Loucy (cell line): ENCODE results near the gene RNF223.
"Not testable (repeated sequence)": the region's sequence is repeated elsewhere in the genome, so short reads cannot be mapped to it uniquely, and the experiment has no call there.

ENCODE experiments used
- H2AFZ ChIP-seq: fragments of 200-600 bp; sonication (generic); 2 replicates; pipeline ENCODE4 v1.6.0; 2016; ENCODE audit warnings: antibody characterized with exemption, mild to moderate bottlenecking, low read length, moderate library complexity
- H3F3A ChIP-seq: fragments of 200-600 bp; 2 replicates; pipeline ENCODE4 v1.6.0; 2016; ENCODE audit warnings: antibody characterized with exemption, low read depth, mild to moderate bottlenecking
- H3K27me3 ChIP-seq: fragments of 200-600 bp; sonication (generic); 2 replicates; pipeline ENCODE4 v1.6.1; 2014; ENCODE audit warnings: low read length, mild to moderate bottlenecking; ENCODE audit not compliant: insufficient read depth, poor library complexity, severe bottlenecking
- H3K36me3 ChIP-seq: fragments of 200-600 bp; sonication (generic); 2 replicates; pipeline ENCODE4 v1.6.1; 2016; ENCODE audit warnings: low read length; ENCODE audit not compliant: insufficient read depth
- H3K4me1 ChIP-seq: fragments of 200-600 bp; sonication (generic); 2 replicates; pipeline ENCODE4 v1.5.1; 2014; ENCODE audit warnings: low read length, mild to moderate bottlenecking; ENCODE audit not compliant: insufficient read depth, poor library complexity, severe bottlenecking
- H3K4me2 ChIP-seq: fragments of 200-600 bp; sonication (generic); 2 replicates; pipeline ENCODE4 v1.6.0; 2014; ENCODE audit warnings: antibody characterized with exemption, low read length, low read depth, mild to moderate bottlenecking; ENCODE audit not compliant: poor library complexity, severe bottlenecking
- H3K4me3 ChIP-seq: fragments of 200-600 bp; sonication (generic); 2 replicates; pipeline ENCODE4 v1.5.1; 2014; ENCODE audit warnings: low read length, mild to moderate bottlenecking, mixed read lengths; ENCODE audit not compliant: poor library complexity, severe bottlenecking
- H3K79me2 ChIP-seq: fragments of 200-600 bp; sonication (generic); 2 replicates; pipeline ENCODE4 v1.6.1; 2014; ENCODE audit warnings: low read length; ENCODE audit not compliant: insufficient read depth
- H3K9ac ChIP-seq: fragments of 200-600 bp; sonication (generic); 2 replicates; pipeline ENCODE4 v1.6.0; 2014; ENCODE audit warnings: mild to moderate bottlenecking, low read depth, low read length, moderate library complexity; ENCODE audit not compliant: poor library complexity, severe bottlenecking
- H3K9me2 ChIP-seq: fragments of 200-600 bp; sonication (generic); replicated peaks from 2 replicates; pipeline ENCODE4 v1.6.1; 2016; ENCODE audit warnings: low read depth, low read length, mixed read lengths
- H3K9me3 ChIP-seq: fragments of 200-600 bp; sonication (generic); 2 replicates; pipeline ENCODE4 v1.6.1; 2014; ENCODE audit warnings: mild to moderate bottlenecking, antibody characterized with exemption, low read length, low read depth; ENCODE audit not compliant: insufficient read depth
- H4K20me1 ChIP-seq: fragments of 200-600 bp; sonication (generic); 2 replicates; pipeline ENCODE4 v1.6.0; 2014; ENCODE audit warnings: antibody characterized with exemption, low read length, mild to moderate bottlenecking; ENCODE audit not compliant: insufficient read depth, poor library complexity, severe bottlenecking
- EZH2phosphoT487 ChIP-seq: fragments of 200-600 bp; IDR thresholded peaks from 2 replicates; pipeline ENCODE4 v1.6.1; 2018; ENCODE audit warnings: antibody characterized with exemption, mild to moderate bottlenecking, moderate library complexity, borderline replicate concordance
- TF ChIP-seq, protein P1 (sequence below): fragments of 200-600 bp; sonication (generic); conservative IDR thresholded peaks from 2 replicates; pipeline ENCODE4 v1.5.1; 2014; ENCODE audit warnings: mild to moderate bottlenecking, antibody characterized with exemption, low read length

RNF223 gene

DNA sequence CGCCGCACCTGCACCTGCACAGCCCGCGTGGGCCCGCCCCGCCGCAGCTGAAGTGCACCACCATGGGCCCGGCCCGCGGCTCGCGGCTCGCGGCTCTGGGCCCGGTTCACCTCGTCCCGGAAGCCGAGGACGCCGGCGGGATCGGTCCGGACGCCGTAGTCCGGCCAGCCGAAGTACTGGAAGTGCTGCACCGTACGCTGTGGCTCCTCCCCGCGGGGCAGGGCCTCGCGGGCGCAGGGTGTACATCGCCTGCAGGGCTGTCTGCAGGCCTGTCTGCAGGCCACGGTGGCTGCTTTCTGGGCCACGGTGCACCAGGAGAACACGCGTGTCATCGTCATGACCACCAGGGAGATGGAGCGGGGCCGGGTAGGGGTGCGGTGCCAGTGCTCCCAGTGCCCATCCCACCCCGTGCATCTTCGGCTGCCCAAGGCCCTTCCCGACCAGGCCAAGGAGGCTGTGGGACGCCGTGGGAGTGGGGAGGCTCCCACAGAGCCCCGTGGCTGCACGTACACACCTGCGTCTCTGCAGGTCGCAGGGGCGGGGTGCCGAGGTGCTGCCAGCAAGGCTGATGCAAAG, 6.7 kb downstream of the RNF223 start:
- H3K27me3 ChIP-seq = no peaks in the 10 kb centered on the region
- peaks cover 3% of the 10 kb centered on the region for H3K4me1 ChIP-seq
- H3K4me3 ChIP-seq = no peak overlapping the region

DNA sequence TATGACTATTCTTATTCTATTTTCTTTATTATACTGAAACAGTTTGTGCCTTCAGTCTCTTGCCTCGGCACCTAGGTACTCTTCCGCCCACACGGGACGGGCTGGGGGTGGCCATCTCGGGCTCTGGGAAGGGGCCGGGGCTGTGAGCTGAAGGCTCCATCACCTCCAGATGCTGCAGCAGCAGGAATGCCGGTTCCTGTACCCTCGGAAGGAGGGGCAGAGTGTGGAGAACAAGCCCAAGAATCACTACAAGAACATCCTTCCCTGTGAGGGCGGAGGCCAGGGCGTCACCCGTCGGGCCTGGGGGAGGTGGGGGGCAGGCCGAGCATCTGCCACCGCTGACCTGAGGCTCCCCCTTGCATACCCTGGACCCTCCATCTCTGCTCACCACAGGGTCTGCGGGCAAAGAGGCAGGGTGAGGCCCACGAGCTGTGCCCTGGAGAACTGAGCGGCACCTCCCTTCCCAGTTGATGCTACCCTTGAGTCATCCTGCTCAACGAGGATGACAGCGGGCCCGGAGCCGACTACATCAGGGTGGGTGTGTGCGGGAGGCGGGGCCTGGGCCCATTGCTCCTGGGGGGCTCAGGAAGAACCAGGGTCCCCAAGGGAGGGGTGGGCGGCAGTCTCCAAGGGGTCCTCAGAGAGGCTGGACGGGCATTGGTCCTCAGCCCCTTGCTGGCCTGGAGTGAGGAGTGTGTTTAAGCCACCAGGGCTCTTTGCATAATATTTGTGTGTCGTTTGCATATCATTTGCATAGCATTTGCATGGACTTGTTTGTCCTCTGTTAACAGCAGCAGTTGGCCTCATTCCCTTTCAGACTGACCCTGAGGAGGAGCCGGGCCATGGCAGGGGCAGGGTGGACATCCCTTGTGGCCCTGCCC, 7.5 kb downstream of the RNF223 start:
- no peaks in the 10 kb centered on the region for H3K9me3 ChIP-seq
- H3K36me3 ChIP-seq = no peaks in the 10 kb centered on the region
- no peaks in the 10 kb centered on the region for H3K79me2 ChIP-seq
- H3K4me1 ChIP-seq = peaks cover 3% of the 10 kb centered on the region
- no peak overlapping the region for H2AFZ ChIP-seq
- H3K4me3 ChIP-seq = no peak overlapping the region
- H3F3A ChIP-seq = no peaks in the 10 kb centered on the region
- no peak overlapping the region for H3K4me2 ChIP-seq
- no peaks in the 10 kb centered on the region for H4K20me1 ChIP-seq
- no peaks in the 10 kb centered on the region for H3K9me2 ChIP-seq
- TF ChIP-seq EZH2phosphoT487 = no peak
- TF ChIP-seq, protein P1, sequence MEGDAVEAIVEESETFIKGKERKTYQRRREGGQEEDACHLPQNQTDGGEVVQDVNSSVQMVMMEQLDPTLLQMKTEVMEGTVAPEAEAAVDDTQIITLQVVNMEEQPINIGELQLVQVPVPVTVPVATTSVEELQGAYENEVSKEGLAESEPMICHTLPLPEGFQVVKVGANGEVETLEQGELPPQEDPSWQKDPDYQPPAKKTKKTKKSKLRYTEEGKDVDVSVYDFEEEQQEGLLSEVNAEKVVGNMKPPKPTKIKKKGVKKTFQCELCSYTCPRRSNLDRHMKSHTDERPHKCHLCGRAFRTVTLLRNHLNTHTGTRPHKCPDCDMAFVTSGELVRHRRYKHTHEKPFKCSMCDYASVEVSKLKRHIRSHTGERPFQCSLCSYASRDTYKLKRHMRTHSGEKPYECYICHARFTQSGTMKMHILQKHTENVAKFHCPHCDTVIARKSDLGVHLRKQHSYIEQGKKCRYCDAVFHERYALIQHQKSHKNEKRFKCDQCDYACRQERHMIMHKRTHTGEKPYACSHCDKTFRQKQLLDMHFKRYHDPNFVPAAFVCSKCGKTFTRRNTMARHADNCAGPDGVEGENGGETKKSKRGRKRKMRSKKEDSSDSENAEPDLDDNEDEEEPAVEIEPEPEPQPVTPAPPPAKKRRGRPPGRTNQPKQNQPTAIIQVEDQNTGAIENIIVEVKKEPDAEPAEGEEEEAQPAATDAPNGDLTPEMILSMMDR = no peak
- no peak overlapping the region for H3K9ac ChIP-seq
- no peaks in the 10 kb centered on the region for H3K27me3 ChIP-seq

More for the DNA sequence above, 6.7 kb downstream of the RNF223 start:
- no peaks in the 10 kb centered on the region for H3F3A ChIP-seq
- H2AFZ ChIP-seq = no peak overlapping the region
- no peak overlapping the region for H3K9ac ChIP-seq
- H3K9me2 ChIP-seq = no peaks in the 10 kb centered on the region
- no peak overlapping the region for H3K4me2 ChIP-seq
- H4K20me1 ChIP-seq = no peaks in the 10 kb centered on the region
- no peak for TF ChIP-seq EZH2phosphoT487
- TF ChIP-seq, protein P1 = no peak
- H3K36me3 ChIP-seq = no peaks in the 10 kb centered on the region
- no peaks in the 10 kb centered on the region for H3K9me3 ChIP-seq
- no peaks in the 10 kb centered on the region for H3K79me2 ChIP-seq

DNA sequence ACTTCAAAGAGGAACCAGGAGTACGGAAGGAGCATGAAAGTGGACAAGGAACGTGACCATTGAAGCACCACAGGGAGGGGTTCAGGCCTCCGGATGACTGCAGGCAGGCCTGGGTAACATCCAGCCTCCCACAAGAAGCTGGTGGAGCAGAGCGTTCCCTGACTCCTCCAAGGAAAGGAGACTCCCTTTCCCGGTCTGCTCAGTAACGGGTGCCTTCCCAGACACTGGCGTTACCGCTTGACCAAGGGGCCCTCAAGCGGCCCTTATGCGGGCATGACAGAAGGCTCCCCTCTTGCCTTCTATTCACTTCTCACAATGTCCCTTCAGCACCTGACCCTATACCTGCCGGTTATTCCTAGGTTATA, 8.2 kb downstream of the RNF223 start:
- not testable (repeated sequence) for H3K9me3 ChIP-seq, H3K4me3 ChIP-seq, H3F3A ChIP-seq, H3K4me1 ChIP-seq, H3K36me3 ChIP-seq, H3K79me2 ChIP-seq, H3K4me2 ChIP-seq, H3K9me2 ChIP-seq, H2AFZ ChIP-seq, H3K9ac ChIP-seq, H3K27me3 ChIP-seq, H4K20me1 ChIP-seq
